OCI-LY1 (cell line): Measurements from ENCODE around the gene USP36.

Experiments used
- H2AFZ ChIP-seq: fragments of 200-600 bp; sonication (generic), shearing (Covaris generic); 2 replicates; pipeline ENCODE4 v1.6.0; 2014; ENCODE audit warnings: antibody characterized with exemption, mild to moderate bottlenecking, low read length
- H3F3A ChIP-seq: fragments of 200-600 bp; sonication (generic), shearing (Covaris generic); 2 replicates; pipeline ENCODE4 v1.6.0; 2014; ENCODE audit warnings: mild to moderate bottlenecking, antibody characterized with exemption, low read length, moderate library complexity; ENCODE audit not compliant: insufficient read depth
- H3K27ac ChIP-seq: fragments of 200-600 bp; sonication (generic); 2 replicates; pipeline ENCODE4 v1.5.1; 2014; ENCODE audit warnings: low read length, mixed run types, mild to moderate bottlenecking, low read depth; ENCODE audit not compliant: poor library complexity, severe bottlenecking
- H3K27me3 ChIP-seq: fragments of 200-600 bp; sonication (generic); 2 replicates; pipeline ENCODE4 v1.6.0; 2014; ENCODE audit warnings: antibody characterized with exemption, mild to moderate bottlenecking, low read length, moderate library complexity; ENCODE audit not compliant: insufficient read depth
- H3K36me3 ChIP-seq: fragments of 200-600 bp; sonication (generic); 2 replicates; pipeline ENCODE4 v1.6.1; 2014; ENCODE audit warnings: mild to moderate bottlenecking, antibody characterized with exemption, low read length, moderate library complexity, mixed read lengths; ENCODE audit not compliant: insufficient read depth
- H3K4me1 ChIP-seq: fragments of 200-600 bp; sonication (generic); 2 replicates; pipeline ENCODE4 v1.5.1; 2014; ENCODE audit warnings: mild to moderate bottlenecking, low read length, moderate library complexity; ENCODE audit not compliant: insufficient read depth, severe bottlenecking
- H3K4me2 ChIP-seq: fragments of 200-600 bp; sonication (generic), shearing (Covaris generic); 2 replicates; pipeline ENCODE4 v1.6.1; 2014; ENCODE audit warnings: low read length
- H3K4me3 ChIP-seq: fragments of 200-600 bp; sonication (generic); 2 replicates; pipeline ENCODE4 v1.5.1; 2014; ENCODE audit warnings: low read length, low read depth, mild to moderate bottlenecking, mixed read lengths; ENCODE audit not compliant: poor library complexity, severe bottlenecking
- H3K79me2 ChIP-seq: fragments of 200-600 bp; shearing (Covaris generic); 2 replicates; pipeline ENCODE4 v1.6.1; 2016; ENCODE audit warnings: mixed run types, low read length, mixed read lengths; ENCODE audit not compliant: insufficient read depth
- H3K9ac ChIP-seq: fragments of 200-600 bp; sonication (generic), shearing (Covaris generic); 2 replicates; pipeline ENCODE4 v1.6.1; 2014; ENCODE audit warnings: mild to moderate bottlenecking, low read length, mixed read lengths
- H3K9me2 ChIP-seq: fragments of 200-600 bp; sonication (generic), shearing (Covaris generic); 2 replicates; pipeline ENCODE4 v1.6.1; 2014; ENCODE audit warnings: low read depth, mild to moderate bottlenecking, low read length, mixed read lengths
- H3K9me3 ChIP-seq: fragments of 200-600 bp; shearing (Covaris generic); 2 replicates; pipeline ENCODE4 v1.6.1; 2014; ENCODE audit warnings: low read length, mixed read lengths
- H4K20me1 ChIP-seq: fragments of 200-600 bp; sonication (generic), shearing (Covaris generic); 2 replicates; pipeline ENCODE4 v1.6.0; 2016; ENCODE audit warnings: mild to moderate bottlenecking, low read length; ENCODE audit not compliant: insufficient read depth
- CTCF ChIP-seq: fragments of 200-600 bp; sonication (generic), shearing (Covaris generic); IDR thresholded peaks from 2 replicates; pipeline ENCODE4 v1.5.1; 2017; ENCODE audit warnings: mild to moderate bottlenecking, antibody characterized with exemption, low read length, moderate library complexity, mixed read lengths
- EZH2 ChIP-seq: fragments of 200-600 bp; sonication (generic), shearing (Covaris generic); IDR thresholded peaks from 2 replicates; pipeline ENCODE4 v1.8.0; 2017; ENCODE audit warnings: borderline replicate concordance, mixed run types, mild to moderate bottlenecking, antibody characterized with exemption, low read length, moderate library complexity, mixed read lengths

Gene USP36

GRCh38 chr17:78794864-78795640, 45.6 kb downstream of the USP36 start:
- H3K9me2 ChIP-seq = no peaks in the 10 kb centered on the region
- peaks cover 72% of the 10 kb centered on the region for H3K36me3 ChIP-seq
- no peaks in the 10 kb centered on the region for H3K79me2 ChIP-seq
- H3K4me1 ChIP-seq = no peaks in the 10 kb centered on the region
- H3K4me3 ChIP-seq = no peak overlapping the region
- no peaks in the 10 kb centered on the region for H3K9me3 ChIP-seq
- no peak overlapping the region for H3K4me2 ChIP-seq
- no peak overlapping the region for H2AFZ ChIP-seq
- no peak overlapping the region for H3K9ac ChIP-seq
- no peaks in the 10 kb centered on the region for H3K27me3 ChIP-seq
- H4K20me1 ChIP-seq = no peaks in the 10 kb centered on the region
- H3F3A ChIP-seq = no peaks in the 10 kb centered on the region
- no peak overlapping the region for H3K27ac ChIP-seq
- no peak for TF ChIP-seq CTCF

- no peaks in the 10 kb centered on the region for H4K20me1 ChIP-seq
- no peaks in the 10 kb centered on the region for H3K27me3 ChIP-seq
- H3K36me3 ChIP-seq = peaks cover 69% of the 10 kb centered on the region
- H3K79me2 ChIP-seq = no peaks in the 10 kb centered on the region
- H3K9ac ChIP-seq = no peak overlapping the region
- H3K9me2 ChIP-seq = no peaks in the 10 kb centered on the region
- no peaks in the 10 kb centered on the region for H3K4me1 ChIP-seq
- no peak overlapping the region for H2AFZ ChIP-seq
- H3K27ac ChIP-seq = no peak overlapping the region
- TF ChIP-seq EZH2 = no peak
- no peak for TF ChIP-seq CTCF
- H3K9me3 ChIP-seq = no peaks in the 10 kb centered on the region
- no peak overlapping the region for H3K4me2 ChIP-seq
- no peak overlapping the region for H3K4me3 ChIP-seq
- H3F3A ChIP-seq = no peaks in the 10 kb centered on the region
Measured at GRCh38 chr17:78794399-78794798, 46.2 kb downstream of the USP36 start.

- H3K4me3 ChIP-seq = no peak overlapping the region
- H2AFZ ChIP-seq = no peak overlapping the region
- no peak overlapping the region for H3K27ac ChIP-seq
- H3K9me2 ChIP-seq = no peaks in the 10 kb centered on the region
- H3K9me3 ChIP-seq = no peaks in the 10 kb centered on the region
- no peak overlapping the region for H3K4me2 ChIP-seq
- no peaks in the 10 kb centered on the region for H3K4me1 ChIP-seq
- peaks cover 64% of the 10 kb centered on the region for H3K36me3 ChIP-seq
- H3F3A ChIP-seq = no peaks in the 10 kb centered on the region
- H3K9ac ChIP-seq = no peak overlapping the region
- no peaks in the 10 kb centered on the region for H3K79me2 ChIP-seq
- no peaks in the 10 kb centered on the region for H4K20me1 ChIP-seq
- TF ChIP-seq CTCF (no peak), EZH2 (no peak)
- H3K27me3 ChIP-seq = no peaks in the 10 kb centered on the region
Measured at GRCh38 chr17:78793968-78794367, 46.6 kb downstream of the USP36 start.
